Measurements from ENCODE around the gene IFIT5. TPM values are rescaled to one million over a fixed set of nuclear protein-coding genes. Genes with fewer than 3 reads are reported as not detected.
"Not testable (repeated sequence)": the region's sequence is repeated elsewhere in the genome, so short reads cannot be mapped to it uniquely, and the experiment has no call there.

IFIT5 gene
- total RNA-seq, 1 donor from 2014 or later = 5.1 TPM

GRCh38 chr10:89431977-89432376 is 17.6 kb downstream of the IFIT5 start:
- TF ChIP-seq, protein P1, sequence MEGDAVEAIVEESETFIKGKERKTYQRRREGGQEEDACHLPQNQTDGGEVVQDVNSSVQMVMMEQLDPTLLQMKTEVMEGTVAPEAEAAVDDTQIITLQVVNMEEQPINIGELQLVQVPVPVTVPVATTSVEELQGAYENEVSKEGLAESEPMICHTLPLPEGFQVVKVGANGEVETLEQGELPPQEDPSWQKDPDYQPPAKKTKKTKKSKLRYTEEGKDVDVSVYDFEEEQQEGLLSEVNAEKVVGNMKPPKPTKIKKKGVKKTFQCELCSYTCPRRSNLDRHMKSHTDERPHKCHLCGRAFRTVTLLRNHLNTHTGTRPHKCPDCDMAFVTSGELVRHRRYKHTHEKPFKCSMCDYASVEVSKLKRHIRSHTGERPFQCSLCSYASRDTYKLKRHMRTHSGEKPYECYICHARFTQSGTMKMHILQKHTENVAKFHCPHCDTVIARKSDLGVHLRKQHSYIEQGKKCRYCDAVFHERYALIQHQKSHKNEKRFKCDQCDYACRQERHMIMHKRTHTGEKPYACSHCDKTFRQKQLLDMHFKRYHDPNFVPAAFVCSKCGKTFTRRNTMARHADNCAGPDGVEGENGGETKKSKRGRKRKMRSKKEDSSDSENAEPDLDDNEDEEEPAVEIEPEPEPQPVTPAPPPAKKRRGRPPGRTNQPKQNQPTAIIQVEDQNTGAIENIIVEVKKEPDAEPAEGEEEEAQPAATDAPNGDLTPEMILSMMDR (IDR thresholded peaks at IDR 0.05; ENCODE audit: partially characterized antibody, unreplicated experiment) = no peak
- no peaks in the 10 kb centered on the region for H3K36me3 Mint-ChIP-seq (ENCODE audit: unreplicated experiment)
- H3K4me1 Mint-ChIP-seq (ENCODE audit: low read depth, unreplicated experiment) = no peaks in the 10 kb centered on the region
- H3K4me3 Mint-ChIP-seq (ENCODE audit: unreplicated experiment) = no peak overlapping the region
- H3K27me3 Mint-ChIP-seq (ENCODE audit: unreplicated experiment) = peaks cover 2% of the 10 kb centered on the region
- H3K27ac Mint-ChIP-seq (ENCODE audit: unreplicated experiment) = no peak overlapping the region
- DNase-seq = no peak
- H3K9me3 Mint-ChIP-seq (ENCODE audit: unreplicated experiment) = no peaks in the 10 kb centered on the region

DNA sequence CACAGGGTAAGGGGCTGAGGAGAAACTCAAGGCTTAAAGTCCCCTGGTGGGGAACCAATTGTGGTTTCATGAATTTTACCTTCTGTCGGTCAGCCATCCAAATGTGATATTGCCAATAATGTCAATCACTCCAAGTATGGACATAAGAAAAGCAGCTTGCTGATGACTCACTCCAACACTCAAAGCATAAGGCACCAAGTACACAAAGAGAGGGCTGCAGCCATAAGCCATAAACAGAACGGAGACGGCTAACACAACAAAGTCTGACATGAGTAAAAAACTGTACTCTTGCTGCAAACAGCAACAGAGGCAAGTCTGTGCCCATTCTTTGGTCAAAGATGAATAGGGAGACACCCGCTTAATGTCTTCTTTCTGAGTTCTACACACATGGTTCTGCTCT is 24.2 kb downstream of the IFIT5 start:
- H3K27ac Mint-ChIP-seq (ENCODE audit: unreplicated experiment) = no peak overlapping the region
- H3K27me3 Mint-ChIP-seq (ENCODE audit: unreplicated experiment) = no peaks in the 10 kb centered on the region
- TF ChIP-seq, protein P1 (IDR thresholded peaks at IDR 0.05; ENCODE audit: partially characterized antibody, unreplicated experiment) = no peak
- no peaks in the 10 kb centered on the region for H3K9me3 Mint-ChIP-seq (ENCODE audit: unreplicated experiment)
- no peaks in the 10 kb centered on the region for H3K4me1 Mint-ChIP-seq (ENCODE audit: low read depth, unreplicated experiment)
- no peak for DNase-seq
- no peaks in the 10 kb centered on the region for H3K36me3 Mint-ChIP-seq (ENCODE audit: unreplicated experiment)
- no peak overlapping the region for H3K4me3 Mint-ChIP-seq (ENCODE audit: unreplicated experiment)

- DNase-seq = no peak
- Mint-ChIP-seq H3K27ac (ENCODE audit: unreplicated experiment) (no peak overlapping the region), H3K4me1 (ENCODE audit: low read depth, unreplicated experiment) (no peaks in the 10 kb centered on the region), H3K36me3 (ENCODE audit: unreplicated experiment) (no peaks in the 10 kb centered on the region), H3K27me3 (ENCODE audit: unreplicated experiment) (no peaks in the 10 kb centered on the region), H3K4me3 (ENCODE audit: unreplicated experiment) (no peak overlapping the region), H3K9me3 (ENCODE audit: unreplicated experiment) (no peaks in the 10 kb centered on the region)
- TF ChIP-seq, protein P1 (IDR thresholded peaks at IDR 0.05; ENCODE audit: partially characterized antibody, unreplicated experiment) = no peak
Observed at GRCh38 chr10:89440226-89441009, 26.1 kb downstream of the IFIT5 start.

GRCh38 chr10:89442289-89442688 is 27.9 kb downstream of the IFIT5 start:
- Mint-ChIP-seq H3K9me3 (ENCODE audit: unreplicated experiment) (no peaks in the 10 kb centered on the region), H3K4me1 (ENCODE audit: low read depth, unreplicated experiment) (no peaks in the 10 kb centered on the region), H3K4me3 (ENCODE audit: unreplicated experiment) (no peak overlapping the region), H3K27me3 (ENCODE audit: unreplicated experiment) (no peaks in the 10 kb centered on the region), H3K36me3 (ENCODE audit: unreplicated experiment) (peaks cover 5% of the 10 kb centered on the region), H3K27ac (ENCODE audit: unreplicated experiment) (no peak overlapping the region)
- DNase-seq = no peak
- TF ChIP-seq, protein P1 (IDR thresholded peaks at IDR 0.05; ENCODE audit: partially characterized antibody, unreplicated experiment) = no peak

DNA sequence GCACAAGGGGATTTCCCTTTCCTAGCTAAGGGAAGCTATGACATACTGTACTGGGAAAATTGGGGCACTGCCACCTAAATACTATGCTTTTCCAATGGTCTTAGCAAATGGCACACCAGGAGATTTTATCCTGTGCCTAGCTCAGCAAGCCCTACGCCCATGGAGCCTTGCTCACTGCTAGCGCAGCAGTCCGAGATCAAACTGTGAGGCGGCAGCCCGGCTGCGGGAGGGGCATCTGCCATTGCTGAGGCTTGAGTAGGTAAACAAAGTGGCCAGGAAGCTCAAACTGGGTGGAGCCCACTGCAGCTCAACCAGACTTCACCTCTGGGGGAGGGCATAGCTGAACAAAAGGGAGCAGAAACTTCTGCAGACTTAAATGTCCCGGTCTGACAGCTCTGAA is 30.5 kb downstream of the IFIT5 start:
- not testable (repeated sequence) for H3K27ac Mint-ChIP-seq (ENCODE audit: unreplicated experiment); DNase-seq; H3K4me1 Mint-ChIP-seq (ENCODE audit: low read depth, unreplicated experiment); H3K27me3 Mint-ChIP-seq (ENCODE audit: unreplicated experiment); H3K4me3 Mint-ChIP-seq (ENCODE audit: unreplicated experiment); H3K9me3 Mint-ChIP-seq (ENCODE audit: unreplicated experiment); H3K36me3 Mint-ChIP-seq (ENCODE audit: unreplicated experiment)

Measured in glutamatergic neuron (in vitro differentiated cells).